ENCODE results near the gene EMC7.
A peak's percentile ranks its signal among the peaks of the same experiment; 100 is the strongest.

The EMC7 gene

DNA sequence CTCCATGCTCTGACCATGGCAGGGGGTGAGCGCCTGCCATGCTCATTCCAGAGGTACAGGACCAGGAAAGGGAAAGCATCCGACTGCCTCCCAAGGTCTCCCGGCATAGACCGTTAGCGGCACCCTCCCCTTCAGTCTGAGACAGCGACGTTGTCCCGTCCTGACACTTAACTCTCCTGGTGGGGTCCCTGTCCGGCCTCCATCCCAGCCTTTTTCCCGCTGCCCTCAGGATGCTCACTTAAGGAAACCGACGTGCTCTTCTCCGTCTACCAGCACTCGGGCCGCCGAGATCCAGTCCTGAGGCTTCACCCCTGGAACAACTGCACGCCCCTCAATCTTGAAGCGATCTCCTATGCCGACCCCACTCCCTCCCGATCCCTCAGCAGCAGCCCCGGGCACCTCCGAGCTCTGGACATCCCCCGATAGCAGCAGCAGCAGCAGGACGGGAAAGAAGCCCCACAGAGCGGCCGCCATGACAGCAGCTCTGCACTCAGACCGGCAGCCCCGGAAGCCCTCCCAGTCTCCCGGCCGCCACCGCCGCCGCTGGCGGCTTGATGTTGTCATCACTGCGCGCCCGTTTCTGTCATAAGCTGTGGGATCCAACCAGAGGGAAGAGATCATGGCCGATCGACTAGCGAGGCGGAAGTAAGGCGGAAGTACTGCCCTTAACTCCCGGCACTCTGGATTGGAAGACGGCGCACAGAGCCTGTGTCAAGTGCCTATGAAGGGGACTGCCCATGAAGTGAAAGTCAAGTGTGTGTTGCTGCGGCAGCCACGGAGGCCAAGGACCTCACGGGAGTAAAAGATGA is at the start of gene EMC7, which contains the start of gene PGBD4:
TSS of gene EMC7 (minus strand) at position 497 of the 809 bp plus-strand sequence. CDS start at position 474, 23 bp downstream.
TSS of gene PGBD4 (plus strand) at position 718 of the 809 bp plus-strand sequence. CDS start 449 bp downstream, outside the sequence.
- in situ Hi-C loops (cut with HindIII; ENCODE audit: low pct_ligation_motif_present, low sequenced_read_pairs), result no loop called here

GRCh38 chr15:34147371-34148140 is 45.9 kb upstream of the EMC7 start:
- in situ Hi-C loops (cut with HindIII; ENCODE audit: low pct_ligation_motif_present, low sequenced_read_pairs), result no loop called here
- DNase-seq, result peak; percentile 35

More for the DNA sequence above, at the start of gene EMC7, which contains the start of gene PGBD4:
- Histone ChIP-seq H3K27ac (peak within 1 kb of the TSS; percentile 89), H3K27me3 (replicated peaks) (no peaks in the 10 kb centered on the region), H3K36me3 (replicated peaks) (no peaks in the 10 kb centered on the region), H3K4me3 (ENCODE audit: low read depth, low read length) (peak within 1 kb of the TSS; percentile 99)
- peak; percentile 99 for DNase-seq
- TF ChIP-seq, protein P1, sequence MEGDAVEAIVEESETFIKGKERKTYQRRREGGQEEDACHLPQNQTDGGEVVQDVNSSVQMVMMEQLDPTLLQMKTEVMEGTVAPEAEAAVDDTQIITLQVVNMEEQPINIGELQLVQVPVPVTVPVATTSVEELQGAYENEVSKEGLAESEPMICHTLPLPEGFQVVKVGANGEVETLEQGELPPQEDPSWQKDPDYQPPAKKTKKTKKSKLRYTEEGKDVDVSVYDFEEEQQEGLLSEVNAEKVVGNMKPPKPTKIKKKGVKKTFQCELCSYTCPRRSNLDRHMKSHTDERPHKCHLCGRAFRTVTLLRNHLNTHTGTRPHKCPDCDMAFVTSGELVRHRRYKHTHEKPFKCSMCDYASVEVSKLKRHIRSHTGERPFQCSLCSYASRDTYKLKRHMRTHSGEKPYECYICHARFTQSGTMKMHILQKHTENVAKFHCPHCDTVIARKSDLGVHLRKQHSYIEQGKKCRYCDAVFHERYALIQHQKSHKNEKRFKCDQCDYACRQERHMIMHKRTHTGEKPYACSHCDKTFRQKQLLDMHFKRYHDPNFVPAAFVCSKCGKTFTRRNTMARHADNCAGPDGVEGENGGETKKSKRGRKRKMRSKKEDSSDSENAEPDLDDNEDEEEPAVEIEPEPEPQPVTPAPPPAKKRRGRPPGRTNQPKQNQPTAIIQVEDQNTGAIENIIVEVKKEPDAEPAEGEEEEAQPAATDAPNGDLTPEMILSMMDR (IDR thresholded peaks at IDR 0.05; ENCODE audit: low read depth, low read length, missing control alignments), result no peak

GRCh38 chr15:34133511-34133910 is 31.8 kb upstream of the EMC7 start:
- Histone ChIP-seq H3K36me3 (replicated peaks) (peaks cover 4% of the 10 kb centered on the region), H3K27ac (no peak overlapping the region), H3K27me3 (replicated peaks) (no peaks in the 10 kb centered on the region), H3K4me3 (ENCODE audit: low read depth, low read length) (no peak overlapping the region)
- TF ChIP-seq, protein P1 (IDR thresholded peaks at IDR 0.05; ENCODE audit: low read depth, low read length, missing control alignments), result no peak
- in situ Hi-C loops (cut with HindIII; ENCODE audit: low pct_ligation_motif_present, low sequenced_read_pairs), result no loop called here
- DNase-seq, result no peak

More at GRCh38 chr15:34147371-34148140, 45.9 kb upstream of the EMC7 start:
- Histone ChIP-seq H3K27ac (no peak overlapping the region), H3K4me3 (ENCODE audit: low read depth, low read length) (no peak overlapping the region), H3K27me3 (replicated peaks) (no peaks in the 10 kb centered on the region), H3K36me3 (replicated peaks) (peaks cover 32% of the 10 kb centered on the region)
- TF ChIP-seq, protein P1 (IDR thresholded peaks at IDR 0.05; ENCODE audit: low read depth, low read length, missing control alignments), result no peak

DNA sequence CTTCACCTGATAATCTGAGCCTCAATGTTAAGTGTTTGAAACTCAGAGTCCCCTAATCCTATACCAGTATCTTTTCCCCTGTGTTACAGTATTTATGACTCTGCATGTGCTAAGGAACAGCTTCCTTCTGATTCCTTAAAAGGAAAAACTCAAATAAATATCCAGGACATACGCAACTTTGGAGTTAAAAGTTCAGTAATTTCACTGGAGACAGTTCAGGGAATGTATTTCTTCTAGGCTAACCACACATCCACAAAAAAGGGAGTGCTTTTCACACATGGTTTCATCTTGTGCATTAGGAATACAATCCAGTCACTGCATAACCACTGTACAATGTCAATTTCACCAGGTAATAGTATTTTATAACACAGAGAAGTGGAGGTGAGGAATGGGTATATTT is 31.2 kb upstream of the EMC7 start:
- DNase-seq, result no peak
- TF ChIP-seq, protein P1 (IDR thresholded peaks at IDR 0.05; ENCODE audit: low read depth, low read length, missing control alignments), result no peak
- Histone ChIP-seq H3K36me3 (replicated peaks) (peaks cover 4% of the 10 kb centered on the region), H3K4me3 (ENCODE audit: low read depth, low read length) (no peak overlapping the region), H3K27me3 (replicated peaks) (no peaks in the 10 kb centered on the region), H3K27ac (no peak overlapping the region)
- in situ Hi-C loops (cut with HindIII; ENCODE audit: low pct_ligation_motif_present, low sequenced_read_pairs), result no loop called here

DNA sequence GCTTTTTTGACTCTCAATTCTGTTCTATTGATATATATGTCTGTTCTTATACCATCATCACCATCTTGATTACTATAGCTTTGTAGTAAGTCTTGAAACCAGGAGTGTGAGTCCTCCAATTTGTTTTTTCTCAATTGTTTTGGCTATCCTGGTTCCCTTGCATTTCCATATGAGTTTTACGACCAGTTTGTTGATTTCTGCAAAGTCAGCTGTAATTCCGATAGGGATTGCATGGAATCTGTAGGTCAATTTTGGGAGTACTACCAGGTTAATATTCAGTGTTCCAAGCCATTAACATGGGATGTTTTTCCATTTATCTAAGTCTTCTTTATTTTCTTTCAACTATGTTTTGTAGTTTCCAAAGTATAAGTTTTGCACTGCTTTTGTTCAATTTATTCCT is 27.2 kb upstream of the EMC7 start:
- no peaks in the 10 kb centered on the region for H3K36me3 ChIP-seq (replicated peaks)
- TF ChIP-seq, protein P1 (IDR thresholded peaks at IDR 0.05; ENCODE audit: low read depth, low read length, missing control alignments), result no peak
- in situ Hi-C loops (cut with HindIII; ENCODE audit: low pct_ligation_motif_present, low sequenced_read_pairs), result no loop called here
- H3K4me3 ChIP-seq (ENCODE audit: low read depth, low read length), result no peak overlapping the region
- no peaks in the 10 kb centered on the region for H3K27me3 ChIP-seq (replicated peaks)
- no peak for DNase-seq
- no peak overlapping the region for H3K27ac ChIP-seq

Measured in brain microvascular endothelial cell (primary cell).